DND-41 (cell line): Measurements from ENCODE around the gene METTL24.
A peak's percentile ranks its signal among the peaks of the same experiment; 100 is the strongest.

Experiments used
- ATAC-seq: fragments of 200-7000 bp; cut with Tn5 transposase; 3 replicates; pipeline ENCODE4 v1.9.1; 2021; ENCODE audit warnings: low read depth; ENCODE audit not compliant: insufficient read depth
- DNase-seq: peaks from one replicate; pipeline ENCODE4 v3.0.0-alpha.2; 2020
- H2AFZ ChIP-seq: 2 replicates; pipeline ENCODE4 v1.6.0; 2012; ENCODE audit warnings: low read depth, low read length
- H3K27ac ChIP-seq: 2 replicates; pipeline ENCODE4 v1.5.1; 2012; ENCODE audit warnings: low read length, inconsistent platforms
- H3K27me3 ChIP-seq: fragments of 200-600 bp; sonication (generic); 2 replicates; pipeline ENCODE4 v1.6.0; 2012; ENCODE audit warnings: low read length, mild to moderate bottlenecking, inconsistent platforms; ENCODE audit not compliant: insufficient read depth, poor library complexity
- H3K36me3 ChIP-seq: 2 replicates; pipeline ENCODE4 v1.5.1; 2012; ENCODE audit warnings: low read length, inconsistent platforms; ENCODE audit not compliant: insufficient read depth
- H3K4me1 ChIP-seq: 2 replicates; pipeline ENCODE4 v1.5.1; 2012; ENCODE audit warnings: mild to moderate bottlenecking, low read length; ENCODE audit not compliant: insufficient read depth
- H3K4me2 ChIP-seq: 2 replicates; pipeline ENCODE4 v1.6.0; 2012; ENCODE audit warnings: mild to moderate bottlenecking, moderate library complexity, low read length, inconsistent platforms; ENCODE audit not compliant: insufficient read depth
- H3K4me3 ChIP-seq, 2 experiments: fragments of 200-600 bp in 1 of 2; shearing (Covaris generic) in 1 of 2; 2 replicates each; pipeline ENCODE4 v1.5.1; 2012 to 2016; ENCODE audit warnings: inconsistent platforms in 2 of 2, low read length in 2 of 2, mild to moderate bottlenecking in 2 of 2, low read depth in 1 of 2, moderate library complexity in 1 of 2
- H3K79me2 ChIP-seq: 2 replicates; pipeline ENCODE4 v1.6.0; 2012; ENCODE audit warnings: low read length, inconsistent platforms; ENCODE audit not compliant: insufficient read depth
- H3K9ac ChIP-seq: 2 replicates; pipeline ENCODE4 v1.6.0; 2012; ENCODE audit warnings: low read depth, mild to moderate bottlenecking, inconsistent platforms, low read length, moderate library complexity
- H3K9me3 ChIP-seq: 2 replicates; pipeline ENCODE4 v1.5.1; 2012; ENCODE audit warnings: low read length, moderate library complexity, mild to moderate bottlenecking, inconsistent platforms; ENCODE audit not compliant: insufficient read depth, severe bottlenecking
- H4K20me1 ChIP-seq: 2 replicates; pipeline ENCODE4 v1.6.0; 2012; ENCODE audit warnings: low read length; ENCODE audit not compliant: insufficient read depth
- EZH2 ChIP-seq: IDR thresholded peaks from 3 replicates; pipeline ENCODE4 v1.6.1; 2012; ENCODE audit warnings: borderline replicate concordance, low read depth, mild to moderate bottlenecking, moderate library complexity, low read length, inconsistent platforms; ENCODE audit not compliant: severe bottlenecking
- TF ChIP-seq, protein P1 (sequence below): IDR thresholded peaks from 2 replicates; pipeline ENCODE4 v1.5.1; 2012; ENCODE audit warnings: borderline replicate concordance, low read length, moderate library complexity, mild to moderate bottlenecking; ENCODE audit not compliant: poor library complexity, severe bottlenecking; ENCODE audit errors: extremely low read depth

METTL24 gene

DNA sequence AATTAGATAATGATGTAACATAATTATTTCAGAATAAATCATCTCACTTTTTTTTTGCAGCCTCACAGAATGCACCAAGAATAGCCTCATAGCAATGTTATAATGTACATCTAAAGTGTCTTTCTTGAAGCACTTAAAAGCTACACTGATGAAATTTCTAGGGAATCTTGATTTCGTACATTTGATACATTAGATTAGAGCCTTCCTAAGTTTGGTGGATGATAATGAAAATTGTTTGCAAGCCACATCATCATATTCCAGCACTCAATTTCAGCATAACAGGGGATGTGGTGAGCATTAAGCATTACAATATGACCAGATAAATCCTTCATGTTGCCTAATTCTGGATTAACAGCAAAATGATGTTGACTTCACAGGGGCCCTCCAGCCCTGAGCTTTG, 9.7 kb upstream of the METTL24 start:
- no peak for ATAC-seq
- Histone ChIP-seq H3K27ac (no peak overlapping the region), H3K27me3 (peaks cover 35% of the 10 kb centered on the region), H3K4me1 (no peaks in the 10 kb centered on the region), H4K20me1 (no peaks in the 10 kb centered on the region), H3K36me3 (no peaks in the 10 kb centered on the region), H3K4me3 (no peak overlapping the region), H3K9ac (no peak overlapping the region), H2AFZ (no peak overlapping the region), H3K4me2 (no peak overlapping the region), H3K9me3 (no peaks in the 10 kb centered on the region), H3K79me2 (no peaks in the 10 kb centered on the region)
- TF ChIP-seq, protein P1, sequence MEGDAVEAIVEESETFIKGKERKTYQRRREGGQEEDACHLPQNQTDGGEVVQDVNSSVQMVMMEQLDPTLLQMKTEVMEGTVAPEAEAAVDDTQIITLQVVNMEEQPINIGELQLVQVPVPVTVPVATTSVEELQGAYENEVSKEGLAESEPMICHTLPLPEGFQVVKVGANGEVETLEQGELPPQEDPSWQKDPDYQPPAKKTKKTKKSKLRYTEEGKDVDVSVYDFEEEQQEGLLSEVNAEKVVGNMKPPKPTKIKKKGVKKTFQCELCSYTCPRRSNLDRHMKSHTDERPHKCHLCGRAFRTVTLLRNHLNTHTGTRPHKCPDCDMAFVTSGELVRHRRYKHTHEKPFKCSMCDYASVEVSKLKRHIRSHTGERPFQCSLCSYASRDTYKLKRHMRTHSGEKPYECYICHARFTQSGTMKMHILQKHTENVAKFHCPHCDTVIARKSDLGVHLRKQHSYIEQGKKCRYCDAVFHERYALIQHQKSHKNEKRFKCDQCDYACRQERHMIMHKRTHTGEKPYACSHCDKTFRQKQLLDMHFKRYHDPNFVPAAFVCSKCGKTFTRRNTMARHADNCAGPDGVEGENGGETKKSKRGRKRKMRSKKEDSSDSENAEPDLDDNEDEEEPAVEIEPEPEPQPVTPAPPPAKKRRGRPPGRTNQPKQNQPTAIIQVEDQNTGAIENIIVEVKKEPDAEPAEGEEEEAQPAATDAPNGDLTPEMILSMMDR = no peak
- TF ChIP-seq EZH2 = no peak
- DNase-seq = no peak

DNA sequence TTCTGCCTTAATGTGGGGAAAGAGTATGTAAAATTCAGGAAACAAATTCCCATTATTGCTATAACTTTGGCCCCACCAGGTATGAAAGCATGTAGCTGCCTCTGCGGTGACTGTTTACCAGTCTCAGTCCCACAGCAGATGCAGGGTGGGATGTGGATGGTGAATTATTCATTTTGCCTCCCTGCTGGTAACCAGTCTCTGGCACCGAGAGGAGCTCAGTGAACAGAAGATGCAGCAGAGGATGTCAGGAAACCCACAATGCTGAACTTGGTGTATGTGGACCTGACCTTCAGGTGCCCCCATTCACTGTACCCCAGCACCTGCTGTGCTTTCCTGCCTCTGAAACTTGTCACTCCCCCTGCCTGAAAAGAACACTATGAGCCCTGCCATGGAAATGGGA, 8.8 kb upstream of the METTL24 start:
- Histone ChIP-seq H3K4me1 (no peaks in the 10 kb centered on the region), H3K9ac (no peak overlapping the region), H3K79me2 (no peaks in the 10 kb centered on the region), H3K27ac (no peak overlapping the region), H3K27me3 (peaks cover 35% of the 10 kb centered on the region), H2AFZ (no peak overlapping the region), H3K4me2 (no peak overlapping the region), H3K36me3 (no peaks in the 10 kb centered on the region), H3K9me3 (no peaks in the 10 kb centered on the region), H3K4me3 (no peak overlapping the region), H4K20me1 (no peaks in the 10 kb centered on the region)
- no peak for DNase-seq
- no peak for TF ChIP-seq EZH2
- TF ChIP-seq, protein P1 = no peak
- ATAC-seq = peak; percentile 54

DNA sequence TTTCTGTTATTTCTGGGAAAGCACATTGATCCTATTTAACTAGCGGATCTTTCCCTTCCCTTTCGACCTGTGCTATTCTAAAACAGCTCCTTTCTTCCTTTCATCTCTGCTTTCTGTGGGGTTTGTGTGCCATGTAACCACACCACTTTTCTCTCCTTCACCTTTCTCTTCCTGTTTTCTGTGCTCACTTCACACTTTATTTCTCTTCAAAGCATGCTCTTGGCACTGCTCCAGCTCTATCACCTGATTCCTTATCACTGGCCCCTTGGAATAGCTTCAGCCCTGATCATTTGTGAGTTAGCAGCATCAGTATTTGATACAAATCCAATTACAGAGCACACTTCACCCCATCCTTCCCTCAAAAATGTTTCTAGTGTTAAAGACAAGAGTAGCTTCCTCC, 8.1 kb upstream of the METTL24 start:
- no peak for DNase-seq
- Histone ChIP-seq H3K9ac (no peak overlapping the region), H3K9me3 (no peaks in the 10 kb centered on the region), H3K79me2 (no peaks in the 10 kb centered on the region), H2AFZ (no peak overlapping the region), H3K36me3 (no peaks in the 10 kb centered on the region), H3K27ac (no peak overlapping the region), H3K4me3 (no peak overlapping the region), H4K20me1 (no peaks in the 10 kb centered on the region), H3K4me2 (no peak overlapping the region), H3K4me1 (no peaks in the 10 kb centered on the region), H3K27me3 (peaks cover 33% of the 10 kb centered on the region)
- TF ChIP-seq, protein P1 = no peak
- TF ChIP-seq EZH2 = no peak
- ATAC-seq = no peak
